NT2/D1 (cell line): ENCODE data around the gene ASPG.

ENCODE experiments used
- SUZ12 ChIP-seq: IDR thresholded peaks from 2 replicates; pipeline ENCODE4 v1.6.1; 2011; ENCODE audit not compliant: insufficient read length, insufficient read depth; ENCODE audit errors: extremely low read depth
- YY1 ChIP-seq: IDR thresholded peaks from 2 replicates; pipeline ENCODE4 v1.6.1; 2011; ENCODE audit not compliant: insufficient read length, insufficient read depth
- ZNF274 ChIP-seq: IDR thresholded peaks from 2 replicates; pipeline ENCODE4 v1.6.1; 2011; ENCODE audit warnings: mild to moderate bottlenecking, low read depth, low read length

- TF ChIP-seq ZNF274: no peak
- TF ChIP-seq YY1: no peak
- no peak for TF ChIP-seq SUZ12
These were observed 45.6 kb downstream of the ASPG start for GRCh38 chr14:104130974-104131651.
